SH-SY5Y (cell line): Measurements from ENCODE around the gene RC3H1.

ENCODE experiments used
- GATA2 ChIP-seq: IDR thresholded peaks from 2 replicates; pipeline ENCODE4 v1.6.1; 2011; ENCODE audit warnings: mild to moderate bottlenecking, low read depth, low read length
- GATA3 ChIP-seq: IDR thresholded peaks from 2 replicates; pipeline ENCODE4 v1.6.1; 2011; ENCODE audit warnings: low read depth, mild to moderate bottlenecking, low read length, moderate library complexity

Gene RC3H1

GRCh38 chr1:174022080-174022975 is at the start of gene RC3H1:
RC3H1 (minus strand) TSS chr1:174022357; CDS start chr1:173992985, 29,372 bp downstream.
- no peak for TF ChIP-seq GATA2
- no peak for TF ChIP-seq GATA3

- TF ChIP-seq GATA2: no peak
- no peak for TF ChIP-seq GATA3
These were observed 48.5 kb upstream of the RC3H1 start for GRCh38 chr1:174070614-174071013.

GRCh38 chr1:174068000-174068399 is 45.8 kb upstream of the RC3H1 start:
- TF ChIP-seq GATA2: no peak
- TF ChIP-seq GATA3: no peak

- no peak for TF ChIP-seq GATA3
- no peak for TF ChIP-seq GATA2
These were observed 37.9 kb upstream of the RC3H1 start for GRCh38 chr1:174060090-174060489.

GRCh38 chr1:174058624-174059023 is 36.5 kb upstream of the RC3H1 start:
- TF ChIP-seq GATA2 (no peak), GATA3 (no peak)

GRCh38 chr1:174053826-174054225 is 31.7 kb upstream of the RC3H1 start:
- TF ChIP-seq GATA2 (no peak), GATA3 (no peak)

- no peak for TF ChIP-seq GATA3
- TF ChIP-seq GATA2: no peak
These were observed 30.5 kb upstream of the RC3H1 start for GRCh38 chr1:174052621-174053020.

- TF ChIP-seq GATA3: no peak
- no peak for TF ChIP-seq GATA2
These were observed 29.8 kb upstream of the RC3H1 start for GRCh38 chr1:174051956-174052355.

GRCh38 chr1:174049514-174049913 is 27.4 kb upstream of the RC3H1 start:
- TF ChIP-seq GATA2: no peak
- no peak for TF ChIP-seq GATA3

- TF ChIP-seq GATA3: no peak
- no peak for TF ChIP-seq GATA2
These were observed 22.5 kb upstream of the RC3H1 start for GRCh38 chr1:174044418-174045222.

- TF ChIP-seq GATA3: no peak
- TF ChIP-seq GATA2: no peak
These were observed 19.2 kb upstream of the RC3H1 start for GRCh38 chr1:174041369-174041768.

- no peak for TF ChIP-seq GATA3
- no peak for TF ChIP-seq GATA2
These were observed 18.2 kb upstream of the RC3H1 start for GRCh38 chr1:174040387-174040786.

GRCh38 chr1:174039027-174039426 is 16.9 kb upstream of the RC3H1 start:
- TF ChIP-seq GATA2 (no peak), GATA3 (no peak)

- TF ChIP-seq GATA3: no peak
- no peak for TF ChIP-seq GATA2
These were observed 14.6 kb upstream of the RC3H1 start for GRCh38 chr1:174036798-174037197.

- TF ChIP-seq GATA2 (no peak), GATA3 (no peak)
These were observed 14.0 kb upstream of the RC3H1 start for GRCh38 chr1:174036204-174036603.
